LHCN-M2 (cell line): Measurements from ENCODE around the gene APOL4. TPM values are rescaled to one million over a fixed set of nuclear protein-coding genes. Genes with fewer than 3 reads are reported as not detected.
"Not testable (repeated sequence)": the region's sequence is repeated elsewhere in the genome, so short reads cannot be mapped to it uniquely, and the experiment has no call there.

Source experiments
- DNase-seq: peaks from one replicate; pipeline ENCODE4 v3.0.0-alpha.2; 2012; ENCODE audit warnings: low read depth
- total RNA-seq: library from RNA; depleted of rRNA; stranded (reverse); fragments of >200 nt; gene quantifications from 2 replicates; pipeline ENCODE4 v1.2.3, GENCODE V29; 2014; rRNA removed

APOL4 gene
- total RNA-seq, 1 experiment from 2014 or later: 0.17 TPM

GRCh38 chr22:36154423-36154945 is 47.1 kb downstream of the APOL4 start:
- DNase-seq: no peak

GRCh38 chr22:36153501-36154422 is 47.8 kb downstream of the APOL4 start:
- DNase-seq: no peak

GRCh38 chr22:36152821-36153220 is 48.8 kb downstream of the APOL4 start:
- DNase-seq: not testable (repeated sequence)

- no peak for DNase-seq
Observed at GRCh38 chr22:36152088-36152487, 49.5 kb downstream of the APOL4 start.

GRCh38 chr22:36151006-36151595 is 50.5 kb downstream of the APOL4 start:
- no peak for DNase-seq

GRCh38 chr22:36149441-36149840 is 52.2 kb downstream of the APOL4 start:
- DNase-seq: peak; percentile 15

- DNase-seq: no peak
Observed at GRCh38 chr22:36148411-36148810, 53.2 kb downstream of the APOL4 start.

- DNase-seq: no peak
Observed at GRCh38 chr22:36147196-36147791, 54.3 kb downstream of the APOL4 start.

GRCh38 chr22:36145881-36146280 is 55.7 kb downstream of the APOL4 start:
- DNase-seq: no peak

GRCh38 chr22:36144886-36145541 is 56.6 kb downstream of the APOL4 start:
- DNase-seq: peak; percentile 72

GRCh38 chr22:36143956-36144355 is 57.7 kb downstream of the APOL4 start:
- no peak for DNase-seq

- no peak for DNase-seq
Observed at GRCh38 chr22:36143066-36143815, 58.4 kb downstream of the APOL4 start.

- DNase-seq: no peak
Observed at GRCh38 chr22:36141481-36141880, 60.1 kb downstream of the APOL4 start.

Other genes with a start within 250 kb of the APOL4 start
- gene RBFOX2, start 173.0 kb downstream of the APOL4 start, total RNA-seq: 97.6 and 116 TPM in 2 replicates
- gene APOL3, start 41.1 kb downstream of the APOL4 start, total RNA-seq: 1.5 and 3.2 TPM in 2 replicates
- gene APOL2, start 37.7 kb upstream of the APOL4 start, total RNA-seq: 38.3 and 44.6 TPM in 2 replicates
- 1.4 and 1.7 TPM in 2 replicates for gene APOL1, start 51.3 kb upstream of the APOL4 start, total RNA-seq
- 481 and 492 TPM in 2 replicates for gene MYH9, start 186.2 kb upstream of the APOL4 start, total RNA-seq